H1 (cell line): Measurements from ENCODE around the gene ANKRD40. TPM values are rescaled to one million over a fixed set of nuclear protein-coding genes. Genes with fewer than 3 reads are reported as not detected.

ENCODE experiments used
- SIN3A ChIP-seq, 2 experiments: IDR thresholded peaks in 1 of 2; conservative IDR thresholded peaks in 1 of 2; 2 replicates each; pipeline ENCODE4 v1.6.1; 2011 to 2012; ENCODE audit warnings: low read length in 2 of 2, improper control_type of control experiment in 1 of 2, low read depth in 1 of 2, mild to moderate bottlenecking in 1 of 2
- SP2 ChIP-seq: IDR thresholded peaks from 2 replicates; pipeline ENCODE4 v1.6.1; 2012; ENCODE audit warnings: mild to moderate bottlenecking, low read length, inconsistent platforms
- polyA plus RNA-seq, 7 experiments: library from polyadenylated mRNA; depleted of rRNA in 3 of 7; stranded (reverse) in 5 of 7; unstranded in 2 of 7; fragments of >200 nt in 5 of 7; fragments of 200-250 nt in 2 of 7; gene quantifications; 1 replicate in 5 of 7; 2 replicates in 1 of 7; 4 replicates in 1 of 7; pipeline versions ENCODE4 v1.2.1 to v1.2.3, GENCODE V29; 2011 to 2013; ENCODE audit warnings: missing spikeins in 2 of 7, mixed read lengths in 2 of 7
- total RNA-seq: library from RNA; stranded (reverse); fragmentation: NEBNext Ultra II Directional; extraction: Animal tissue kit (Norgen Biotek cat#: 25700); gene quantifications from 2 replicates; pipeline ENCODE4 v1.2.1, GENCODE V29; 2021

The ANKRD40 gene
- total and polyA plus RNA-seq, 2 of the 8 experiments (the other 6 are each of a cell fraction or from before 2014, with no cell fraction given) = 26.1 to 50.1 TPM

DNA sequence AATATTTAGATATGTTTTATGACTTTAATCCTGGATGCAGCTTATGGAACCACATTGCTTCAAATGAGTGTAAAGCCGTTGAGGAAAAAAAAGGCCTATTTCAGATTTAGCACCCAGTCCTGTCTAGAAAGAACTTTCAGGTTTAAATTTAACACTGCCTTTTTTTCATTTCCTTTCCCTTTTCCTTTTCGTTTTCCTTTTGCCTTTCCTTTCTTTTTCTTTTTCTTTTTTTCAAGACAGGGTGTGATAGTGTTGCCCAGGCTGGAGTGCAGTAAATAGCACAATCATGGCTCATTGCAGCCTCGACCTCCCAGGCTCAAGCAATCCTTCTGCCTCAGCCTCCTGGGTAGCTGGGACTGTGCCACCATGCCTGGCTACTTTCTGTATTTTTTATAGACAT, 27.6 kb upstream of the ANKRD40 start (continued):
- TF ChIP-seq SIN3A (conservative IDR thresholded peaks at IDR 0.05 in 1 of 2, IDR thresholded peaks at IDR 0.05 in 1 of 2; ENCODE audit: low read depth in 1 of 2, low read length in 2 of 2) (no peak), SP2 (no peak)
